ENCODE data around the gene MTHFSD.

Gene MTHFSD

DNA sequence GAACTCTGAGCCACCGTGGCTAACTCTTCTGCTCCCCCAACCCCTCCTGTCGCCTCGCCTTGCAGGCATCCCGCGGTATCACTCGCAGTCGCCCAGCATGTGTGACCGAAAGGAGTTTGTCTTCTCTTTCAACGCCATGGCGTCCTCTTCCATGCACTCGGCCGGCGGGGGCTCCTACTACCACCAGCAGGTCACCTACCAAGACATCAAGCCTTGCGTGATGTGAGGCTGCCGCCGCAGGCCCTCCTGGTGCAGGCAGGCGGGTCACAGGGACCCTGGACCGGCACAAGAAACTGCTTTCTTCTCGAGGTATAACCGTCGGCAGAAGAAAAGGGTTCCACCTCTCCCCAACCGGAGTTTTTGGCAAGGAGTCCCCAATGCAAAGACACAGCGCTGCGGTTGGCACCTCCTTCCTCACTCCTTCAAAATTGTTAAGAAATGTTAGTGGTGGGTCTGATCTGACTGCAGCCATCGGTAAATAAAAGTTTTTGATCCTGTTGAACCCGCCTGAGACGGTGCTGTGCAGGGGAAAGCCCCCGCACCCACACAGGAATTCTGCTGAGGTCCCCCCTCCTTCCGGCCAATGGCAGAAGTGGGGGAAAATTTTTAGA is 42.1 kb downstream of the MTHFSD start:
- peak overlapping the region; percentile 64 for H3K4me3 ChIP-seq (ENCODE audit: low read depth, low read length)
- DNase-seq (ENCODE audit: low read depth, low spot score) = no peak
- CTCF ChIA-PET = interaction anchor here (2.5 kb wide), 1 partner anchor 440 kb away, joined by 18 read pairs; no protein-coding TSS in a partner anchor
- no peak for TF ChIP-seq CTCF (IDR thresholded peaks at IDR 0.05; ENCODE audit: insufficient read depth, low read length, missing control alignments)
- POLR2A ChIA-PET = no interaction called here

- no peak for DNase-seq (ENCODE audit: low read depth, low spot score)
- ChIA-PET CTCF (interaction anchor here (1.6 to 2.5 kb wide), 2 partner anchors 8 to 440 kb away, joined by 8 to 18 read pairs; no protein-coding TSS in a partner anchor), POLR2A (no interaction called here)
- peak overlapping the region; percentile 64 for H3K4me3 ChIP-seq (ENCODE audit: low read depth, low read length)
- TF ChIP-seq CTCF (IDR thresholded peaks at IDR 0.05; ENCODE audit: insufficient read depth, low read length, missing control alignments) = no peak
Measured at GRCh38 chr16:86512301-86512859, 42.7 kb downstream of the MTHFSD start.

DNA sequence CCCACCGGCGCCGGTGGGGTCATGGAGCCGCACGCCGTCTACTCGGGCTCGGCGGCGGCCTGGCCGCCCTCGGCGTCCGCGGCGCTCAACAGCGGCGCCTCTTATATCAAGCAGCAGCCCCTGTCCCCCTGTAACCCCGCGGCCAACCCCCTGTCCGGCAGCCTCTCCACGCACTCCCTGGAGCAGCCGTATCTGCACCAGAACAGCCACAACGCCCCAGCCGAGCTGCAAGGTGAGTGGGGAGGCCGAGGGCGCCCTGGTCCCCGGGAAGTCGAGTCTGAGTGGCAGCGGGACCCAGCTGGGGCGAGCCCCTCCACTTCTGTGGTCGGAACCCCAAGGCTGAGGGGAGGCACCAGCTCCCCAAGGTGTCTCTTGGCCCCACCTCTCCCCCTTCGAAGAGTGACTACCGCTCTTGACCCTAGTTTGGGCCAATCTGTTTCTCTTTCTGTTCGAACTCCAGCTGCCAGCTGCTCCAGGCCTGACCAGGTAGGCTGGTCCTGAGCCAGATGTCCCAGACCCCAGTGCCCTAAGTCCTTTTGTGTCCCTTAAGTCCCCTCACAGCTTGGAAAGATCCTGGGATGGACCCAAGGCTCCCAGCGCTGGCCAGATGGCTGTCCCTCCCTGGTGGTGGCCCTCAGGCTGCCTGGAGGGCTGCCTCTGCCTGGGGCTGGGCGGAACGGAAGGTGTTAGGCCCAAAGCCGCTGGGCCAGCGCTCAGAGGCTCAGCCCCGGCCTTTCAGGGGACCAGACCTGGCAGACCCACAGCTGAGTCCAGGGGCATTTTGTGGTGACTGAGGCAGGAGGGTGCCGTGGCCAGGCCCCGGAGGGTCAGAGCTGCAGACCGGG is 43.5 kb downstream of the MTHFSD start:
- TF ChIP-seq CTCF (IDR thresholded peaks at IDR 0.05; ENCODE audit: insufficient read depth, low read length, missing control alignments) = no peak
- DNase-seq (ENCODE audit: low read depth, low spot score) = no peak
- POLR2A ChIA-PET = interaction anchor here (0.5 kb wide), 1 partner anchor 438 kb away, joined by 3 read pairs; no protein-coding TSS in a partner anchor
- peak overlapping the region; percentile 64 for H3K4me3 ChIP-seq (ENCODE audit: low read depth, low read length)
- CTCF ChIA-PET = interaction anchor here (0.9 to 2.5 kb wide), 4 partner anchors 9 to 439 kb away, joined by 3 to 18 read pairs (median 6); no protein-coding TSS in a partner anchor

DNA sequence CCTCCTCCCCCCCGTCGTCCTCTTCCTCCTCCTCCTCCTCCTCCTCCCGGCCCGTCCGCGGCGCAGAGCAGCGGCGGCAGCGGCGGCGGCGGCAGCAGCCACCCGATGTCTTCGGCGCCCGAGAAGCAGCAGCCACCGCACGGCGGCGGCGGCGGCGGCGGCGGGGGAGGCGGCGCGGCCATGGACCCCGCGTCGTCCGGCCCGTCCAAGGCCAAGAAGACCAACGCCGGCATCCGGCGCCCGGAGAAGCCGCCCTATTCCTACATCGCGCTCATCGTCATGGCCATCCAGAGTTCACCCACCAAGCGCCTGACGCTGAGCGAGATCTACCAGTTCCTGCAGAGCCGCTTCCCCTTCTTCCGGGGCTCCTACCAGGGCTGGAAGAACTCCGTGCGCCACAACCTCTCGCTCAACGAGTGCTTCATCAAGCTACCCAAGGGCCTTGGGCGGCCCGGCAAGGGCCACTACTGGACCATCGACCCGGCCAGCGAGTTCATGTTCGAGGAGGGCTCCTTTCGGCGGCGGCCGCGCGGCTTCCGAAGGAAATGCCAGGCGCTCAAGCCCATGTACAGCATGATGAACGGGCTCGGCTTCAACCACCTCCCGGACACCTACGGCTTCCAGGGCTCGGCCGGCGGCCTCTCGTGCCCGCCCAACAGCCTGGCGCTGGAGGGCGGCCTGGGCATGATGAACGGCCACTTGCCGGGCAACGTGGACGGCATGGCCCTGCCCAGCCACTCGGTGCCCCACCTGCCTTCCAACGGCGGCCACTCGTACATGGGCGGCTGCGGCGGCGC is 44.4 kb downstream of the MTHFSD start, which contains the start of gene FOXF1:
Gene FOXF1, plus strand, starts transcription at position 63 of the 797 bp plus-strand sequence. Its CDS starts 43 bp downstream, at position 106.
- ChIA-PET CTCF (interaction anchor here (0.9 to 2.5 kb wide), 7 partner anchors 10 to 438 kb away, joined by 3 to 18 read pairs (median 6); no protein-coding TSS in a partner anchor), POLR2A (interaction anchor here (0.5 to 1.5 kb wide), 2 partner anchors 52 to 437 kb away, joined by 3 to 4 read pairs; no protein-coding TSS in a partner anchor)
- no peak for DNase-seq (ENCODE audit: low read depth, low spot score)
- peak within 1 kb of the TSS; percentile 64 for H3K4me3 ChIP-seq (ENCODE audit: low read depth, low read length)
- TF ChIP-seq CTCF (IDR thresholded peaks at IDR 0.05; ENCODE audit: insufficient read depth, low read length, missing control alignments) = no peak

GRCh38 chr16:86509759-86510464 is 45.1 kb downstream of the MTHFSD start:
- CTCF ChIA-PET = interaction anchor here (1.0 to 1.3 kb wide), 4 partner anchors 10 to 437 kb away, joined by 3 to 7 read pairs (median 5); no protein-coding TSS in a partner anchor
- TF ChIP-seq CTCF (IDR thresholded peaks at IDR 0.05; ENCODE audit: insufficient read depth, low read length, missing control alignments) = no peak
- peak overlapping the region; percentile 64 for H3K4me3 ChIP-seq (ENCODE audit: low read depth, low read length)
- DNase-seq (ENCODE audit: low read depth, low spot score) = no peak
- POLR2A ChIA-PET = interaction anchor here (0.7 to 1.5 kb wide), 3 partner anchors 51 to 184 kb away, joined by 3 to 4 read pairs (median 4); no protein-coding TSS in a partner anchor

Data from AG04449 (cell line).